Fibroblast of lung (primary cell): ENCODE measurements around the gene LAGE3. TPM values are rescaled to one million over a fixed set of nuclear protein-coding genes. Genes with fewer than 3 reads are reported as not detected.

ENCODE experiments used
- DNase-seq, 2 donors: peaks; one replicate each; pipeline versions ENCODE4 v3.0.0 to v3.0.0-alpha.2; 2010; ENCODE audit warnings: low read depth in 2 of 2
- H2AFZ ChIP-seq: 2 replicates; pipeline ENCODE4 v1.5.1; 2012; ENCODE audit warnings: low read length, control low read depth, inconsistent platforms
- H3K27ac ChIP-seq: 2 replicates; pipeline ENCODE4 v1.5.1; 2011; ENCODE audit warnings: low read length, control low read depth; ENCODE audit not compliant: insufficient read depth
- H3K27me3 ChIP-seq: 2 replicates; pipeline ENCODE4 v1.5.1; 2011; ENCODE audit warnings: mild to moderate bottlenecking, low read length; ENCODE audit not compliant: control insufficient read depth, insufficient read depth
- H3K36me3 ChIP-seq: 2 replicates; pipeline ENCODE4 v1.5.1; 2011; ENCODE audit warnings: low read length; ENCODE audit not compliant: control insufficient read depth, insufficient read depth
- H3K4me1 ChIP-seq: 2 replicates; pipeline ENCODE4 v1.5.1; 2011; ENCODE audit warnings: low read length; ENCODE audit not compliant: control insufficient read depth, insufficient read depth; ENCODE audit errors: extremely low read depth
- H3K4me2 ChIP-seq: 2 replicates; pipeline ENCODE4 v1.5.1; 2011; ENCODE audit warnings: low read length, control low read depth; ENCODE audit not compliant: insufficient read depth; ENCODE audit errors: extremely low read depth
- H3K4me3 ChIP-seq, 4 experiments: fragments of 200-600 bp in 1 of 4; sonication (generic) in 1 of 4; replicated peaks in 1 of 4; 2 replicates each; pipeline ENCODE4 v1.5.1; 2011 to 2016; ENCODE audit warnings: low read length in 4 of 4, low read depth in 3 of 4, mild to moderate bottlenecking in 3 of 4, control low read depth in 2 of 4, inconsistent platforms in 1 of 4, mixed read lengths in 1 of 4; ENCODE audit not compliant: insufficient read depth in 1 of 4; ENCODE audit errors: control extremely low read depth in 1 of 4
- H3K79me2 ChIP-seq: 2 replicates; pipeline ENCODE4 v1.5.1; 2012; ENCODE audit warnings: mild to moderate bottlenecking, low read length, inconsistent platforms; ENCODE audit not compliant: control insufficient read depth, insufficient read depth
- H3K9ac ChIP-seq: 2 replicates; pipeline ENCODE4 v1.5.1; 2011; ENCODE audit warnings: mild to moderate bottlenecking, low read length, control low read depth; ENCODE audit not compliant: insufficient read depth
- H3K9me3 ChIP-seq: 2 replicates; pipeline ENCODE4 v1.5.1; 2012; ENCODE audit warnings: low read depth, low read length; ENCODE audit not compliant: control insufficient read depth, insufficient read depth
- H4K20me1 ChIP-seq: 2 replicates; pipeline ENCODE4 v1.5.1; 2011; ENCODE audit warnings: low read length; ENCODE audit not compliant: control insufficient read depth, insufficient read depth; ENCODE audit errors: extremely low read depth
- EZH2 ChIP-seq: IDR thresholded peaks from 2 replicates; pipeline ENCODE4 v1.5.1; 2012; ENCODE audit warnings: low read length, control low read depth, mild to moderate bottlenecking; ENCODE audit errors: missing control alignments
- polyA plus RNA-seq, 2 donors: library from polyadenylated mRNA; depleted of rRNA in 1 of 2; stranded (reverse) in 1 of 2; unstranded in 1 of 2; fragments of >200 nt; gene quantifications; 2 replicates each; pipeline ENCODE4 v1.2.1, GENCODE V29; 2011 to 2012; ENCODE audit warnings: missing spikeins in 1 of 2
- total RNA-seq: library from RNA; depleted of rRNA; stranded (reverse); fragments of >200 nt; gene quantifications from 2 replicates; pipeline ENCODE4 v1.2.1, GENCODE V29; 2014
- TF ChIP-seq, protein P1 (sequence below), 2 donors: IDR thresholded peaks in 1 of 2; conservative IDR thresholded peaks in 1 of 2; 1 replicate in 1 of 2; 2 replicates in 1 of 2; pipeline ENCODE4 v1.5.1; 2011 to 2012; ENCODE audit warnings: low read length in 2 of 2, control low read depth in 1 of 2, inconsistent platforms in 1 of 2, low read depth in 1 of 2, mild to moderate bottlenecking in 1 of 2

LAGE3 gene
- total and polyA plus RNA-seq, 2 donors (not counting 1 experiment from before 2014, with no cell fraction given): 6.4 to 13.4 TPM

DNA sequence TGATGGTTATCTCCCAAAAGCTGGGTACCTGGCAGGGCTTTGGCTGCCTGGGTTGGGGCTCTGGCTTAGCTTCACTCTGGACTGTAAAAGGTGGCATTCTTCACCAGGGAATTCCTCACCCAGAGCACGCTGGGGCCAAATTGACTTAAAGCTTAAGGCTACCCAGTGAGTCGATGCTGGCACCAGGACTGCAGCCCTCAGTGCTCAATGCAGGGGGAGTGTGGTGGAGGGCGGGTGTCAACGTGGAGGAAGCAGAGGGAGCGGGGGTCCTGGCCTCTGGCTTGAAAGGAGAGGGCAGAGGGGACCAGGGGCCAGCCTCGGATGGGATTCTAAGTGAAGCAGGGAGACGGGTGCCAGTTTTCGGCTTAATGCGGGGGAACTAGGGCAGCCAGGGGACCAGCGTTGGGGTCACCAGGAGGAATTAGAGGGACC lies 35.6 kb downstream of the LAGE3 start:
- peak overlapping the region; percentile 37 for H3K9ac ChIP-seq
- no peaks in the 10 kb centered on the region for H3K27me3 ChIP-seq
- peak overlapping the region in 1 of 4 experiments; percentile 46 for H3K4me3 ChIP-seq
- peak overlapping the region; percentile 75 for H3K4me2 ChIP-seq
- peaks cover 15% of the 10 kb centered on the region for H3K36me3 ChIP-seq
- H3K27ac ChIP-seq: peak overlapping the region; percentile 77
- DNase-seq: no peak
- H4K20me1 ChIP-seq: no peaks in the 10 kb centered on the region
- no peaks in the 10 kb centered on the region for H3K9me3 ChIP-seq
- TF ChIP-seq EZH2: no peak
- TF ChIP-seq, protein P1, sequence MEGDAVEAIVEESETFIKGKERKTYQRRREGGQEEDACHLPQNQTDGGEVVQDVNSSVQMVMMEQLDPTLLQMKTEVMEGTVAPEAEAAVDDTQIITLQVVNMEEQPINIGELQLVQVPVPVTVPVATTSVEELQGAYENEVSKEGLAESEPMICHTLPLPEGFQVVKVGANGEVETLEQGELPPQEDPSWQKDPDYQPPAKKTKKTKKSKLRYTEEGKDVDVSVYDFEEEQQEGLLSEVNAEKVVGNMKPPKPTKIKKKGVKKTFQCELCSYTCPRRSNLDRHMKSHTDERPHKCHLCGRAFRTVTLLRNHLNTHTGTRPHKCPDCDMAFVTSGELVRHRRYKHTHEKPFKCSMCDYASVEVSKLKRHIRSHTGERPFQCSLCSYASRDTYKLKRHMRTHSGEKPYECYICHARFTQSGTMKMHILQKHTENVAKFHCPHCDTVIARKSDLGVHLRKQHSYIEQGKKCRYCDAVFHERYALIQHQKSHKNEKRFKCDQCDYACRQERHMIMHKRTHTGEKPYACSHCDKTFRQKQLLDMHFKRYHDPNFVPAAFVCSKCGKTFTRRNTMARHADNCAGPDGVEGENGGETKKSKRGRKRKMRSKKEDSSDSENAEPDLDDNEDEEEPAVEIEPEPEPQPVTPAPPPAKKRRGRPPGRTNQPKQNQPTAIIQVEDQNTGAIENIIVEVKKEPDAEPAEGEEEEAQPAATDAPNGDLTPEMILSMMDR (conservative IDR thresholded peaks at IDR 0.05 in 1 of 2, IDR thresholded peaks at IDR 0.05 in 1 of 2; ENCODE audit: low read depth in 1 of 2, low read length in 2 of 2): no peak
- H3K79me2 ChIP-seq: peaks cover 52% of the 10 kb centered on the region
- H2AFZ ChIP-seq: no peak overlapping the region
- peaks cover 7% of the 10 kb centered on the region for H3K4me1 ChIP-seq

DNA sequence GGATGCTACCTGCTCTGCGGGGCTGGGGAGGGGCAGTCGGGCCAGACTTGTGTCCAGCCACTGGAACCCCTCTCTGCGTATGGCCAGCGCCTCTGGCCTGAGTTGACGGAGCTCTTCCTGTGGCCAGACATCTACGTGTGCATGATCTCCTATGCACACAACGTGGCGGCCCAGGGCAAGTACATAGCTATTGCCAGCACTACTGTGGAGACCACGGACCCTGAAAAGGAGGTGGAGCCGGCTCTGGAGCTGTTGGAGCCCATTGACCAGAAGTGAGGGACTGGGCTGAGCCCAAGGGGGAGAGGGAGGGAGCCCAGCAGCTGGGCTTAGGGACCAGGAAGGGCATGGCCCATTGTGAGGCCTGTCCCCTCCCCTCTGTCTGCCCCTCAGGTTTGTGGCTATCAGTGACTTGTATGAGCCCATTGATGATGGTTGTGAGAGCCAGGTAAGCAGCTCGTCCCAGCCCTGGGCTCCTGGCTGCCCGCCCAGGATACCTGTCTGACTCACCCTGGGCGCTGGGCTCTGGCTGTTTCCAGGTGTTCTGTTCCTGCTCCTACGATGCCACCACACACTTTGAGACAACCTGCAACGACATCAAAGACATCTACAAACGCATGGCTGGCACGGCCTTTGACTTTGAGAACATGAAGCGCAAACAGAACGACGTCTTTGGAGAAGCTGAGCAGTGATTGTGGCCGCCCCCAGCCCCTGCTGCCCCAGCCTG lies 36.9 kb downstream of the LAGE3 start:
- peaks cover 7% of the 10 kb centered on the region for H3K4me1 ChIP-seq
- DNase-seq: no peak
- no peaks in the 10 kb centered on the region for H3K9me3 ChIP-seq
- no peak overlapping the region for H2AFZ ChIP-seq
- peaks cover 65% of the 10 kb centered on the region for H3K79me2 ChIP-seq
- TF ChIP-seq, protein P1 (conservative IDR thresholded peaks at IDR 0.05 in 1 of 2, IDR thresholded peaks at IDR 0.05 in 1 of 2; ENCODE audit: low read depth in 1 of 2, low read length in 2 of 2): no peak
- TF ChIP-seq EZH2: no peak
- no peak overlapping the region for H3K27ac ChIP-seq
- H3K4me3 ChIP-seq: no peak overlapping the region
- H3K27me3 ChIP-seq: no peaks in the 10 kb centered on the region
- H3K4me2 ChIP-seq: no peak overlapping the region
- H3K36me3 ChIP-seq: peaks cover 13% of the 10 kb centered on the region
- no peak overlapping the region for H3K9ac ChIP-seq
- H4K20me1 ChIP-seq: no peaks in the 10 kb centered on the region

DNA sequence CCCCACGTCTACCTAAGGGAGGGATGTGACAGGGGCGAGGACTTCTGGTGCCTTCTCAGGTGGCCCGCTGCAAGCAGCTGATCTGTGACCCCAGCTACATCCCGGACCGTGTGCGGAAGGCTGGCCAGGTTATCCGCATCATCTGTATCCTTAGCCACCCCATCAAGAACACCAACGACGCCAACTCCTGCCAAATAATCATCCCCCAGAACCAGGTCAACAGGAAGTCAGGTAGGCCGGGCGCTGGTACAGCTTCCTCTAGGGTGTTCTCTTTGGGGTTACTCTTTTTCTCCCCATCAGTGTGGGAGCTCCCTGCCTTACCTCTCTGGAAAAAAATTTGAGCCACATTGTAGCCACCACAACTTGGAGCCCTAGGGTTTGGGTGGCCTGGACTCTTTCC lies 37.5 kb downstream of the LAGE3 start:
- no peak overlapping the region for H3K4me3 ChIP-seq
- H3K9me3 ChIP-seq: no peaks in the 10 kb centered on the region
- H3K27me3 ChIP-seq: no peaks in the 10 kb centered on the region
- H3K9ac ChIP-seq: no peak overlapping the region
- H3K4me2 ChIP-seq: no peak overlapping the region
- H3K27ac ChIP-seq: no peak overlapping the region
- H3K79me2 ChIP-seq: peaks cover 62% of the 10 kb centered on the region
- peaks cover 13% of the 10 kb centered on the region for H3K36me3 ChIP-seq
- no peak for DNase-seq
- no peak overlapping the region for H2AFZ ChIP-seq
- TF ChIP-seq, protein P1 (conservative IDR thresholded peaks at IDR 0.05 in 1 of 2, IDR thresholded peaks at IDR 0.05 in 1 of 2; ENCODE audit: low read depth in 1 of 2, low read length in 2 of 2): no peak
- TF ChIP-seq EZH2: no peak
- H4K20me1 ChIP-seq: no peaks in the 10 kb centered on the region
- H3K4me1 ChIP-seq: peaks cover 7% of the 10 kb centered on the region
